Measurements from ENCODE around the gene AGGF1. TPM values are rescaled to one million over a fixed set of nuclear protein-coding genes. Genes with fewer than 3 reads are reported as not detected.

Gene AGGF1
- total and polyA plus RNA-seq, 12 donors = 6.7 to 33.7 (median 24.7) TPM

DNA sequence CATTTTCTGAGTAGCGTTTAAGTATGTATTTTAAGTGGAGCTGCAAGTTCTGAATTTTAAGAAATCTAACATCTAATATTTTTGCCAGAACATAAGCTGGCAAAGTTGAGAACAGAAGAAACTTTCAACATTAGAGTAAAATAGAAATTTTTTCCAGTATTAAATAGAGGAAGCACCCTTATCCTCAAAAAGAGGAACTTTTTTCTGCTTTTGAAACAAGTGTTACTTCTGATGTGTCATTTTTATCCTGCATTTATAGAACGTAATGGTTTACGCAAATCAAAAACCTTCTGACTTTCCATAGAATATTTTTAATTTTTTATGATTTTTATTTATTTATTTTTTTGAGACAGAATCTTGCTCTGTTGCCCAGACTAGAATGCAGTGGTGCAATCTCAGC is 35.1 kb downstream of the AGGF1 start:
- H3K4me1 ChIP-seq (replicated peaks in 1 of 2) = peaks cover 0 to 7% of the 10 kb centered on the region in 2 donors
- H3K36me3 ChIP-seq (replicated peaks in 1 of 2) = peaks cover 0 to 34% of the 10 kb centered on the region in 2 donors
- WGBS, 4 donors = 83 to 90% (median 86%) methylated on average over 3 of the region's 3 CpGs
- no peaks in the 10 kb centered on the region for H3K27me3 ChIP-seq
- TF ChIP-seq CTCF (IDR thresholded peaks at IDR 0.05) = no peak
- no peak for TF ChIP-seq POLR2A (IDR thresholded peaks at IDR 0.05)
- peak overlapping the region in 2 of 5 donors; percentile 24 to 68 for H3K27ac ChIP-seq
- DNase-seq = no peak
- no peak overlapping the region for H3K4me3 ChIP-seq
- peaks cover 0 to 5% (median 0%) of the 10 kb centered on the region in 3 donors for H3K9me3 ChIP-seq (replicated peaks in 1 of 3)
- intact Hi-C loops (cut with DNase I) = no loop called here

DNA sequence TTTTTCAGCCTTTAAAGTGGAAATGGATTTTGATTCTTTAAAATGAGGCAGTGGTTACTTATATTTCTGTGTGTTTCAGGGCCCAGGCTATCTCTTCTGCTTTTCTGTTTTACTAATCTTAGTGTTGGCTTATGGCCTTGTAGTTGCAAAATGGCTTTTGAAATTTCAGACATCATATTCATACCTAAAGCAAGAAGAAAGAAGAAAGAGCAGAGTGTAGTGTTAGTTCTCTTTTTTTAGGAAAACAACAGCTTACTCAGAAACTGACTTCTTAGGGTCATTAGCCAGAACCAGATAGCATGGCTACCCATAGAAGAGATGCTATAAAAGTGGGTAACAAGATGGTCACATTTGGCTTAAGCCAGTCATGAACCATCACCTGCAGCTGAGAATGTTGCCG is 36.0 kb downstream of the AGGF1 start:
- intact Hi-C loops (cut with DNase I) = no loop called here
- Histone ChIP-seq H3K36me3 (replicated peaks in 1 of 2) (peaks cover 0 to 26% of the 10 kb centered on the region in 2 donors), H3K27me3 (no peaks in the 10 kb centered on the region), H3K4me3 (no peak overlapping the region), H3K4me1 (replicated peaks in 1 of 2) (peaks cover 0 to 7% of the 10 kb centered on the region in 2 donors), H3K9me3 (replicated peaks in 1 of 3) (no peaks in the 10 kb centered on the region), H3K27ac (peak overlapping the region in 2 of 5 donors; percentile 24 to 68)
- WGBS, 4 donors = 87 to 98% (median 93%) methylated on average over 1 of the region's 1 CpG
- TF ChIP-seq POLR2A (IDR thresholded peaks at IDR 0.05) = no peak
- no peak for TF ChIP-seq CTCF (IDR thresholded peaks at IDR 0.05)
- no peak for DNase-seq

GRCh38 chr5:77066823-77067442 is 36.7 kb downstream of the AGGF1 start:
- DNase-seq = peak in 2 of 7 donors; percentile 37 to 50
- H3K9me3 ChIP-seq (replicated peaks in 1 of 3) = no peaks in the 10 kb centered on the region
- TF ChIP-seq POLR2A (IDR thresholded peaks at IDR 0.05) = no peak
- no peak for TF ChIP-seq CTCF (IDR thresholded peaks at IDR 0.05)
- peaks cover 0 to 7% of the 10 kb centered on the region in 2 donors for H3K4me1 ChIP-seq (replicated peaks in 1 of 2)
- no peak overlapping the region for H3K27ac ChIP-seq
- no peak overlapping the region for H3K4me3 ChIP-seq
- intact Hi-C loops (cut with DNase I) = no loop called here
- H3K27me3 ChIP-seq = no peaks in the 10 kb centered on the region
- 68 to 93% (median 88%) methylated on average over 1 of the region's 1 CpG for WGBS, 4 donors
- H3K36me3 ChIP-seq (replicated peaks in 1 of 2) = peaks cover 0 to 23% of the 10 kb centered on the region in 2 donors

DNA sequence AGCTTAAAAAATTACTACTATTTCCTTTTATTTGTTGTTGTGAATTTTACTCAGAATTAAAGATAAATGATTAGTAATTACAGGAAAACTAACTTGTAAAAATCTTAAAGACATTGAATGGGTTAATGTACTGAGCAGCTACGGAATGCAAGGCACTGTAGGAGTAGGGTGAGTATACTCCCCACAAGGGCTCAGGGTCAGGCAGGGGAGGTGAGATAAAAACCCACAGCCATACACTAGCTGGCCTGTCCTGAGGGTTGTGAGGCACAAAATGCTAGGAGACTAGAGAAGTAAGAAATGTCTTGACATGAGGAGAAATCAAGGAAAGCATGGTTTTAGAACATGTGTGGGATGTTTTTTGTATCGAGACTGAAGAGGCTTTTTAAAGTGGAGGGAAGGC is 43.5 kb downstream of the AGGF1 start:
- H3K9me3 ChIP-seq (replicated peaks in 1 of 3) = no peaks in the 10 kb centered on the region
- H3K4me1 ChIP-seq (replicated peaks in 1 of 2) = peaks cover 5 to 6% of the 10 kb centered on the region in 2 donors
- no peaks in the 10 kb centered on the region for H3K27me3 ChIP-seq
- DNase-seq = no peak
- H3K36me3 ChIP-seq (replicated peaks in 1 of 2) = no peaks in the 10 kb centered on the region
- no peak overlapping the region for H3K4me3 ChIP-seq
- intact Hi-C loops (cut with DNase I) = loop anchor here in 1 of 2 donors (10.0 kb wide), 1 partner anchor 199 kb away; no protein-coding TSS in a partner anchor
- WGBS, 4 donors = 69 to 75% (median 75%) methylated on average over 2 of the region's 2 CpGs
- no peak overlapping the region for H3K27ac ChIP-seq
- TF ChIP-seq POLR2A (IDR thresholded peaks at IDR 0.05) (no peak), CTCF (IDR thresholded peaks at IDR 0.05) (no peak)

Measured in adrenal gland (tissue), 12 donors.